Endometrial microvascular endothelial cells (primary cell): Measurements from ENCODE around the gene CHM. TPM values are rescaled to one million over a fixed set of nuclear protein-coding genes. Genes with fewer than 3 reads are reported as not detected.
"Not testable (repeated sequence)": the region's sequence is repeated elsewhere in the genome, so short reads cannot be mapped to it uniquely, and the experiment has no call there.

Experiments
- in situ Hi-C: cut with HindIII; loops from 2 replicates; pipeline ENCODE4 v1.10.0; 2017; ENCODE audit warnings: low sequenced_read_pairs, low pct_unique_long_range_greater_than_20kb; ENCODE audit errors: inconsistent ontology term
- total RNA-seq: library from RNA; depleted of rRNA; stranded (reverse); fragments of >200 nt; gene quantifications from one replicate; pipeline ENCODE4 v1.2.3, GENCODE V29; 2015; ENCODE audit errors: inconsistent ontology term

The CHM gene
- 16.1 TPM for total RNA-seq

GRCh38 chrX:86047174-86047935 is at the start of gene CHM:
TSS of gene CHM (minus strand) at chrX:86047558. CDS start at chrX:86047532, 26 bp downstream.
- in situ Hi-C loops = no loop called here

- in situ Hi-C loops = no loop called here
These were observed 31.3 kb upstream of the CHM start for GRCh38 chrX:86078650-86079049.

GRCh38 chrX:86066998-86067397 is 19.6 kb upstream of the CHM start:
- in situ Hi-C loops = no loop called here

GRCh38 chrX:86061407-86061806 is 14.0 kb upstream of the CHM start:
- in situ Hi-C loops = no loop called here

GRCh38 chrX:86051741-86052140 is 4.4 kb upstream of the CHM start:
- in situ Hi-C loops = no loop called here

GRCh38 chrX:86047936-86048280 is 550 bp upstream of the CHM start:
- in situ Hi-C loops = no loop called here

GRCh38 chrX:86044216-86044615 is 3.1 kb downstream of the CHM start:
- in situ Hi-C loops = no loop called here

- in situ Hi-C loops = no loop called here
These were observed 7.5 kb downstream of the CHM start for GRCh38 chrX:86039625-86040568.

GRCh38 chrX:86033385-86033784 is 14.0 kb downstream of the CHM start:
- in situ Hi-C loops = no loop called here

GRCh38 chrX:86028681-86029080 is 18.7 kb downstream of the CHM start:
- in situ Hi-C loops = no loop called here

- in situ Hi-C loops = no loop called here
These were observed 23.5 kb downstream of the CHM start for GRCh38 chrX:86023811-86024210.

- in situ Hi-C loops = no loop called here
These were observed 25.6 kb downstream of the CHM start for GRCh38 chrX:86021652-86022289.

GRCh38 chrX:86016139-86016538 is 31.2 kb downstream of the CHM start:
- in situ Hi-C loops = no loop called here

GRCh38 chrX:86014959-86015358 is 32.4 kb downstream of the CHM start:
- in situ Hi-C loops = not testable (repeated sequence)

- in situ Hi-C loops = no loop called here
These were observed 32.9 kb downstream of the CHM start for GRCh38 chrX:86014421-86014820.

- in situ Hi-C loops = no loop called here
These were observed 33.6 kb downstream of the CHM start for GRCh38 chrX:86013792-86014191.

GRCh38 chrX:86012188-86012587 is 35.2 kb downstream of the CHM start:
- in situ Hi-C loops = no loop called here

GRCh38 chrX:86009803-86010202 is 37.6 kb downstream of the CHM start:
- in situ Hi-C loops = not testable (repeated sequence)

- in situ Hi-C loops = not testable (repeated sequence)
These were observed 39.5 kb downstream of the CHM start for GRCh38 chrX:86007891-86008290.
